ENCODE data around the gene MRC1.

The MRC1 gene

GRCh38 chr10:17808971-17809841 lies at the start of gene MRC1:
TSS of gene MRC1 (plus strand) at chr10:17809348. CDS start at chr10:17809466, 118 bp downstream.
- no peak for DNase-seq

- DNase-seq: no peak
These were observed 45.0 kb upstream of the MRC1 start for GRCh38 chr10:17764142-17764541.

- no peak for DNase-seq
These were observed 43.5 kb upstream of the MRC1 start for GRCh38 chr10:17765602-17766001.

- DNase-seq: no peak
These were observed 42.4 kb upstream of the MRC1 start for GRCh38 chr10:17766731-17767130.

GRCh38 chr10:17768496-17768895 lies 40.7 kb upstream of the MRC1 start:
- DNase-seq: no peak

- no peak for DNase-seq
These were observed 40.2 kb upstream of the MRC1 start for GRCh38 chr10:17768957-17769356.

- no peak for DNase-seq
These were observed 38.1 kb upstream of the MRC1 start for GRCh38 chr10:17771017-17771416.

GRCh38 chr10:17779784-17780183 lies 29.4 kb upstream of the MRC1 start:
- no peak for DNase-seq

GRCh38 chr10:17780727-17781126 lies 28.4 kb upstream of the MRC1 start:
- DNase-seq: no peak

GRCh38 chr10:17781856-17782255 lies 27.3 kb upstream of the MRC1 start:
- no peak for DNase-seq

- no peak for DNase-seq
These were observed 26.1 kb upstream of the MRC1 start for GRCh38 chr10:17782921-17783665.

GRCh38 chr10:17783751-17784150 lies 25.4 kb upstream of the MRC1 start:
- peak; percentile 9 for DNase-seq

GRCh38 chr10:17784688-17785087 lies 24.5 kb upstream of the MRC1 start:
- peak; percentile 80 for DNase-seq

GRCh38 chr10:17785276-17785930 lies 23.7 kb upstream of the MRC1 start:
- DNase-seq: peak; percentile 14

- DNase-seq: peak; percentile 97
These were observed 21.8 kb upstream of the MRC1 start for GRCh38 chr10:17787087-17787961.

GRCh38 chr10:17788646-17789045 lies 20.5 kb upstream of the MRC1 start:
- DNase-seq: no peak

GRCh38 chr10:17789396-17789795 lies 19.8 kb upstream of the MRC1 start:
- DNase-seq: no peak

GRCh38 chr10:17790651-17791050 lies 18.5 kb upstream of the MRC1 start:
- DNase-seq: no peak

- no peak for DNase-seq
These were observed 16.2 kb upstream of the MRC1 start for GRCh38 chr10:17792991-17793390.

- DNase-seq: no peak
These were observed 15.1 kb upstream of the MRC1 start for GRCh38 chr10:17793823-17794644.

- DNase-seq: no peak
These were observed 14.1 kb upstream of the MRC1 start for GRCh38 chr10:17795083-17795482.
